MM.1S (cell line): ENCODE measurements around the gene APOBEC3A.

Source experiments
- CTCF ChIP-seq: fragments of 300-600 bp; sonication (generic); IDR thresholded peaks from 2 replicates; pipeline ENCODE4 v1.5.1; 2016; ENCODE audit warnings: antibody characterized with exemption, low read length, mixed read lengths
- EZH2 ChIP-seq: fragments of 300-600 bp; sonication (generic); optimal IDR thresholded peaks from 2 replicates; pipeline ENCODE3; 2017; ENCODE audit warnings: low read depth, mild to moderate bottlenecking, antibody characterized with exemption, low read length, mixed read lengths
- EZH2phosphoT487 ChIP-seq: fragments of 300-600 bp; sonication (generic); IDR thresholded peaks from 2 replicates; pipeline ENCODE4 v1.6.1; 2018; ENCODE audit warnings: antibody characterized with exemption, low read length

DNA sequence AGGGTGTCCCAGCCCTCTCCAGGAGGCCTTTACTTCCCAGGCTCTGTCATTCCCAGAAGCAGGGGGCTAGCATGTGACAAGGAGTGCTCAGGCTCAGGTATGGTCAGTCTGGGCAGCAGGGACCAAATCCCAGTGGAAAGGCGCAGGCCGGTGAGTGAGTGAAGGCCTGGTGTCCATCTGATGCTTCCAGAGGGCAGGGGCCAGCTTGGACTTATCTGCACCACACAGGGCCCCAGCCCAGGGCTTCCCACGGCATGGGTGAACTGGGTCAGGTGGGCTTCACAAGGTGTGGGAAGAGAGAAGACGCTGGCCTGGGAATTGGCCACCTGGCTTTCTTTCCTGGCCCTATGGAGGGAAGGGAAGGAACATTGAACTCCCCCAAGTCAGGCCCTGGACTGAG lies 20.4 kb upstream of the APOBEC3A start:
- TF ChIP-seq CTCF, result no peak
- TF ChIP-seq EZH2, result no peak
- no peak for TF ChIP-seq EZH2phosphoT487
